Cardiac muscle cell (in vitro differentiated cells and primary cell): Measurements from ENCODE around the gene SCRT2. TPM values are rescaled to one million over a fixed set of nuclear protein-coding genes. Genes with fewer than 3 reads are reported as not detected.

Experiments
- DNase-seq, 2 donors: peaks; one replicate each; pipeline versions ENCODE4 v3.0.0 to v3.0.0-alpha.2; 2010 to 2017; ENCODE audit warnings: low read depth in 1 of 2, low spot score in 1 of 2
- H3K27ac ChIP-seq: fragments of 200-600 bp; sonication (generic); 2 replicates; pipeline ENCODE4 v1.5.1; 2016
- H3K27me3 ChIP-seq: fragments of 200-600 bp; sonication (generic); 2 replicates; pipeline ENCODE4 v1.6.0; 2016; ENCODE audit warnings: control low read depth
- H3K36me3 ChIP-seq: fragments of 200-600 bp; sonication (generic); 2 replicates; pipeline ENCODE4 v1.5.1; 2016; ENCODE audit warnings: control low read depth
- H3K4me1 ChIP-seq: fragments of 200-600 bp; sonication (generic); 2 replicates; pipeline ENCODE4 v1.8.1; 2017; ENCODE audit warnings: low read depth, mild to moderate bottlenecking, mixed run types
- H3K4me3 ChIP-seq: fragments of 200-600 bp; sonication (generic); 2 replicates; pipeline ENCODE4 v1.5.1; 2016; ENCODE audit warnings: mild to moderate bottlenecking
- H3K9me3 ChIP-seq: fragments of 200-600 bp; sonication (generic); 2 replicates; pipeline ENCODE4 v1.5.1; 2017; ENCODE audit warnings: low read depth, mild to moderate bottlenecking, control low read depth
- CTCF ChIP-seq: IDR thresholded peaks from 2 replicates; pipeline ENCODE4 v1.5.1; 2012; ENCODE audit warnings: low read depth, mild to moderate bottlenecking, low read length
- polyA plus RNA-seq: library from polyadenylated mRNA; unstranded; fragments of >200 nt; fragmentation: Nextera tagmentation; extraction: Ambion mirVana; gene quantifications from 2 replicates; pipeline ENCODE4 v1.2.1, GENCODE V29; 2016
- total RNA-seq: library from RNA; depleted of rRNA; stranded (reverse); fragments of >200 nt; gene quantifications from 2 replicates; pipeline ENCODE4 v1.2.3, GENCODE V29; 2016

The SCRT2 gene
- total and polyA plus RNA-seq, 2 experiments from 2014 or later, result not detected

- H3K4me3 ChIP-seq, result no peak overlapping the region
- TF ChIP-seq CTCF, result no peak
- no peak for DNase-seq
- H3K27me3 ChIP-seq, result no peaks in the 10 kb centered on the region
- peaks cover 5% of the 10 kb centered on the region for H3K36me3 ChIP-seq
- no peak overlapping the region for H3K27ac ChIP-seq
- no peaks in the 10 kb centered on the region for H3K9me3 ChIP-seq
- peaks cover 13% of the 10 kb centered on the region for H3K4me1 ChIP-seq
Measured at GRCh38 chr20:654417-654750, 21.2 kb downstream of the SCRT2 start.

GRCh38 chr20:653590-654416 is 21.8 kb downstream of the SCRT2 start:
- H3K4me3 ChIP-seq, result peak overlapping the region; percentile 33
- TF ChIP-seq CTCF, result no peak
- no peak overlapping the region for H3K27ac ChIP-seq
- peaks cover 13% of the 10 kb centered on the region for H3K4me1 ChIP-seq
- H3K9me3 ChIP-seq, result no peaks in the 10 kb centered on the region
- DNase-seq, result no peak
- H3K36me3 ChIP-seq, result peaks cover 5% of the 10 kb centered on the region
- H3K27me3 ChIP-seq, result no peaks in the 10 kb centered on the region

- Histone ChIP-seq H3K27ac (peak within 1 kb of the TSS; percentile 93), H3K9me3 (no peaks in the 10 kb centered on the region), H3K27me3 (no peaks in the 10 kb centered on the region), H3K4me1 (peaks cover 13% of the 10 kb centered on the region), H3K4me3 (peak within 1 kb of the TSS; percentile 33), H3K36me3 (peaks cover 9% of the 10 kb centered on the region)
- DNase-seq, result peak; percentile 93 to 96
- peak; percentile 40 for TF ChIP-seq CTCF
Measured at GRCh38 chr20:653110-653589, 22.5 kb downstream of the SCRT2 start, which contains the start of gene SRXN1. Gene SRXN1, minus strand, starts transcription at chr20:653200. Its CDS starts 15 bp downstream, at chr20:653185.

GRCh38 chr20:652615-653109 is 22.9 kb downstream of the SCRT2 start:
- no peak for TF ChIP-seq CTCF

GRCh38 chr20:651713-652614 is 23.6 kb downstream of the SCRT2 start:
- H3K9me3 ChIP-seq, result no peaks in the 10 kb centered on the region
- TF ChIP-seq CTCF, result no peak
- H3K27ac ChIP-seq, result peak overlapping the region; percentile 93
- H3K36me3 ChIP-seq, result peaks cover 16% of the 10 kb centered on the region
- peak in 1 of 2 donors; percentile 56 for DNase-seq
- peak overlapping the region; percentile 33 for H3K4me3 ChIP-seq
- peaks cover 13% of the 10 kb centered on the region for H3K4me1 ChIP-seq
- H3K27me3 ChIP-seq, result no peaks in the 10 kb centered on the region

More at GRCh38 chr20:652615-653109, 22.9 kb downstream of the SCRT2 start:
- peaks cover 14% of the 10 kb centered on the region for H3K36me3 ChIP-seq
- H3K9me3 ChIP-seq, result no peaks in the 10 kb centered on the region
- DNase-seq, result peak in 1 of 2 donors; percentile 60
- H3K27me3 ChIP-seq, result no peaks in the 10 kb centered on the region
- peaks cover 13% of the 10 kb centered on the region for H3K4me1 ChIP-seq
- H3K27ac ChIP-seq, result peak overlapping the region; percentile 93
- peak overlapping the region; percentile 33 for H3K4me3 ChIP-seq
